GM19193 (cell line): ENCODE data around the gene TERT.

ENCODE experiments used
- POLR2A ChIP-seq: IDR thresholded peaks from 4 replicates; pipeline ENCODE4 v1.6.1; 2011; ENCODE audit not compliant: insufficient read depth, insufficient read length; ENCODE audit errors: extremely low read depth

The TERT gene

DNA sequence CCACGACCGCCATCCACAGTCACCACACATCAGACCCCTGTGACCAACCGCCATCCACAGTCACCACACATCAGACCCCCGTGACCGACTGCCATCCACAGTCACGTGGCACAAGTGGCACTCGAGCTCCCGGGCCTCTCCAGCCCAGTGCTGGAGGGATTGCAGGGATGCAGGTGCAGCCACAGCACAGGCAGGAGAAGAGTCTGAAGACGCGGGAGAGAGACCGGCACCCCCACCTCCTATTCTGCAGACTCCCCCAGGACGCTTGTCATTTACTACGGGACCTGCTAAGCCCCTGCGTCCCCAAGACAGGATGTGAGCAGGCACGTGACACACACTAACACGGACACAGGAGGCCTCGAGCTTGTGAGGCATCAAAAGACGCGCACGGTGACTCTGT, 21.1 kb downstream of the TERT start:
- no peak for TF ChIP-seq POLR2A

DNA sequence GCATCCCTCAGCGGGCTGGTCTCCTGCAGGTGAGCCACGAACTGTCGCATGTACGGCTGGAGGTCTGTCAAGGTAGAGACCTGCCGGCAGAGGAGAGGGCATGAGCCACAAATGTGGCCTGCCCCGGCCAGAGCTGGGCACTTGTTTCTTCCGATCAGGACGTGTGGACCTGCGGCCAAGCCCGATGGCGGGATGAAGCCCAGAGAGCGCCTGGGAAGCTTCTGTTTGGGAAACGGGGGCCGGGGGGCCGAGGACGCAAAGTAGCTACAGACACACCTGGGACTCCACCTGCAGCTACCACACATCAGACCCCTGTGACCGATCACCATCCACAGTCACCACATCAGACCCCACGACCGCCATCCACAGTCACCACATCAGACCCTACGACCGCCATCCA, 22.7 kb downstream of the TERT start:
- no peak for TF ChIP-seq POLR2A

DNA sequence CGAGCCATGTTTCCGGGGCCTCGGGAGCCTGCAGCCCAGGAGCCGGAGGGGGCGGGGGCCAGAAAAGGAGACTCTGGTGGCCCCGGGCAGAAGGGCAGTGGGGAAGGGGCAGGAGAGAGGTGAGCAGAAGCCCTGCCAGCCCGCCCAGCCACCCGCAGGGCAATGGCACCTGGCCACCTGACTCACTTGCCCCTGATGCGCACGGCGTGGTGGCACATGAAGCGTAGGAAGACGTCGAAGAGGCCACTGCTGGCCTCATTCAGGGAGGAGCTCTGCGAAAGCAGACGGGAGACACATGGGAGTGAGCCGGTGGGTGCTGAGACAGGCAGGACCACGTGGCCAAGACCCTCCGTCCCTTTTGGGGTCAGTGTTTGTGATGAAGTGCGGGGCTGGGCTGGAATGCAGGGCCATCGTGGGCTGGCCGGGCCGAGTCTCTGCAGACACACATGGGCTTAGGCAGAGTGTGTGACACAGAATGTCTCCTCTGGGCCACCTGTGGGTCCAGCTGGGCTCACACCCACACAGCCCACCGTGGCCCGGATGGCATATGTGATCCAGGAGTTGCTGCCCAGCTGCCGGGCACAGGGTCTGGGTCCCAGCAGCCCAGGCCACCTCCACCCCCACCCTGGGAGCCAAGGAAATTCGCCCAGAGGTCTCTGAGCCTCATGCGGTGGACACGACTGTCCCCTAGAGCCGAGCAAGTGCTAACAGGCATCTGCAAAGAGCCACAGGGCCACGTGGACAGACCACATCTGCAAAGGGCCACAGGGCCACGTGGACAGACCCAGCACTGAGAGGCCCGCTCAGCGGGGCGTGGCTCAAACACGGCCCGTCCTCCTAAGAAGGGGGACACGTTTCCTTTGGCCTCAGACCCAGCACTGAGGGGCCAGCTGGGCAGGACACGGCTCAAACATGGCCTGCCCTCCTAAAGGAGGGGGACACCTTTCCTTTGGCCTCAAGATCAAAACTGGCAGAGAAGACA, 23.6 kb downstream of the TERT start:
- no peak for TF ChIP-seq POLR2A

DNA sequence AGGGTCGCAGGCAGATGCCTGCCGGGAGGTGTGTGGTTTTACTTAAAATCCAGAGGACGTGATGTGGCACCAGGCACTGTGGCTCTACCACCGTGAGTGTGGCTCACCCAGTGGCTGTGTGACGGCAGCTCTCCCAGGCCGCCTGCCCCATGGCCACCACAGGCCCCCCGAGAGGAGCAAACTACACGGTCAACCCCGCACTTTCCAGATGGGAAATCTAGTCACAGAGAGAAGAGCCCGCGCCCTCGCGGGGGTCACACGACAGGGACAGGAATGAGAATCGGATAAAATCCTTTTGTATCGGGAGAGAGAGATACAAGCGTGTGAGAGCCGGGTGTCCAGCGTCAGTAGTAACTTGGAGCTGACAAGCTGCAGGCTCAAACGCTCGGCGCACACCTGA, 24.4 kb downstream of the TERT start:
- no peak for TF ChIP-seq POLR2A

DNA sequence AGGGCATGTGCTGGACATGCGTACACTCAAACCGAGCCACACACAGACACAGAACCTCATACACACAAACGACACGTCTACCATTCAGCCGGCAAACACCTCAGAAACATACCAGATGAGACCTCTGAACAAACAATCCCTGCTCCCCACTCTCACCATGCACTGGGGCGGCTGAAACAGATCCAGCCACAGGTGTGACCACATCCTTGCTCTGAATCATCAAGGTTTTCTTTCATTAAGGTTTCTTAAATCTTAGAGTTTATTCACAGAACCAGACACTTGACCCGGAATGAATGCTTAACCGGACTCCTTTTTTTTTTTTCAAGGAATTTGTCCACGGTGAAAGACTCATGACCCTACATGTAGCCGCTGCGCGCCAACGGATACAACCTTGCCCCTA, 26.2 kb downstream of the TERT start:
- TF ChIP-seq POLR2A = no peak

DNA sequence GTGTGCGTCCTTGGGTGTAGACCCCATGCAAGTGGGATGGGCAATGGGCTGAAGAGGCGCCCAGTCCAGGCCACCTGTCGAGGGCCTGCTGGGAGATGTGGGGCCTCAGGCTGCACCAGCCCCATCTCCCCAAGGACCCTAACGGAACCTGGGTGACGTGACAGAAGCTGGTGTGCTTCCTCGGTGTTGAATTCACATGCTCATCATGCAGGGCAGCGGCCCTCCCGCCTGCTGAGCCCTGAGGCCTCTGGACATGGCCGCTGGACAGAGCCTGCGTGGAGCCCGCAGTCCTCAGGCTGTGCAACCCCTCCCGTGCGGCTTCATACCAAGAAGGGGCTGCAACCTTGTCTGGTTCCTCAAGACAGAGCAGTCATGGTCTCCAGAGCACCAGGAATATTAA, 26.8 kb downstream of the TERT start:
- TF ChIP-seq POLR2A = no peak

DNA sequence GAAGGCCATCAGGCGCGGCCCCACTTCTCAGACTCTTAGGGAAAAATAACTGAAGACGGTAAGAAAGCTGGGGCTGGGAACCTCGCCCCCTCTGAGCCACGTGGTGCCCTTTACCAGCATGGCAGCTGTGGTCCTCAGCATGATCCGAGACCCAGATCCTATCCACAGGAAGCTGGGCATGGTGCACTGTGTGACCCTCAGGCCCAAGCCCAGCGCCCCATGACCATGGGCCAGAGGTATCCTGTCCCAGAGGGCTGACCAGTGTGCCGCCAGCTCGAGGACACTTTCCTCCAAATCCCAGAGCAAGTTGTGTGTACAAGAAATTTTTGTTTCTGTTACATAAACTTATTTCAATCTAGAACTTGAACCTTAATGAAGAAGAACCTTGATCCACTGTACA, 28.1 kb downstream of the TERT start:
- TF ChIP-seq POLR2A = no peak

DNA sequence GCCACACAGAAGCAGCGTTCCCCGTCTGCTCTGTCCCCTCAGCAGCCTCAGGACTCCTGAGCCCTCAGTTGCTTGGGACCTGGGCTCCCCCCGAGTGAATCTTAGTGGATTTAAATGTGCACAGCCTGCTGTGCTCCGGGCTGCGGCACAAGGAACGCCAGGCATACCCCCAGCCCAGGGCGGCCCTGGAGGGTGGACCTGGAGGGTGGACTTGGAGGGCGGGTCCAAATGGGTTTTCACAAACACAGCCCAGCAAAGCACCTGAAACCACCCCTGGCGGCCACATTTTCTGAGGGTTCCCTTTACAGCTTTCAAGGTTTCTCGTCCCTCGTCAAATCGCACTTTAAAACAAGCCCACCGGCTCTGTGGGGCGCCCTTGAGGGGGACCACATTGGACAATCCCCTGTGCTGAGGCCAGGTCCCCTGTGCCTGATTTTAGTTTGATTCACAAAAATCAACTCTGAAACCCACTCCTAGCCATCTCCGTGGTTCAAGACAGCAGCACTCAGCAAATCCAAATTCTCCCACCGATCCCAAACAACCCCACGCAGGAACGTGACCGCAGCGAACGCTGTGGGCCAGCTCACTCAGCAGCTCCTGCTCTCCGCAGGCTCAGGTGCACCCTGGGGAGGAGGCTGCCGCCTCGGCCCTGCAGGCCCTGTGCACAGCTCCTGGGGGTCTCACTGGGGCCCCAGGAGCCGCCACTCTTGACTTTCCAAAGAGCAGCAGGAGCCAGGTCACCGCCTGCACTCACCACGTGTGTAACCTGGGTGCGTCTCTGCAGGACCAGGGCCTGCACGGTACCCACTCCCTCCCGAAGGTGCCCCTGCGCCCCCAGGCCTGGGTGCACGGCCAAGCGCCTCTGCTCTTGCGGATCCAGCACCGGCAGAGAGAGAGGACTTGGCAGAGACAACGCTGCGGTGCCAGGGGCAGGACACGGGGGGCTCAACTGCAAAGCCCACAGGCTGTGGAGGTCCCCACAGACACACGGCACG, 29.1 kb downstream of the TERT start:
- TF ChIP-seq POLR2A = no peak

DNA sequence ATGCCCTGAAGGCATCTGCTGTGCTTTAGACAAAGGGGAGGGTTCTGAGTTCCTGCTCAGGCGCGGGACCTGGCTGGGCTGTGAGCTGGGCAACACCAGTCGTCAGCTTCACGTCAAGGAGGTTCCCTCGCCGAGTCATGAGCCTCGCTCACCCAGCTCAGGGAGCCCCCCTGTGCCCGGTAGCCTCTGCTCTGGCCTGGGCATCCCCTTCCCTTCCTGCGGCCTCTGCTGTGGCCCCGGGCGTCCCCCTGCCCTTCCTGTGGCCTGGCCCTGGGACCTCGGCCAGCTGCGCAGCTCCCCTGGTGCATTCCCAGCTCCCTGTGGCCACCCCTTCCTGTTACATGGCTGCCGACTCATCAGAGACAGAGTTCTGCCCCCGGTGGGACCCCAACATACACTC, 29.8 kb downstream of the TERT start:
- no peak for TF ChIP-seq POLR2A

DNA sequence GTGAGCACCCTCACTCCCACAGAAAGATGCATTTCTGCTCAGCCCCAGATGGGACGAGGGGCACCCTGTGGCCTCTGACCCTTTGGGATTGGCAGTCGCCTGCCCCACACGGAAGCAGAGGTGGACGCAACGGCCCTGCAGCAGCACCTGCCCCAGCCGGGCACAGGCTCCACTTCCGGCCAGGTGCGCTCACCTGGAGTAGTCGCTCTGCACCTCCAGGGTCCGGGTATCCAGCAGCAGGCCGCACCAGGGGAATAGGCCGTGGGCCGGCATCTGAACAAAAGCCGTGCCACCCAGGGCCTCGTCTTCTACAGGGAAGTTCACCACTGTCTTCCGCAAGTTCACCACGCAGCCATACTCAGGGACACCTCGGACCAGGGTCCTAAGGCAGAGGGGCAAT, 30.7 kb downstream of the TERT start:
- TF ChIP-seq POLR2A = no peak

DNA sequence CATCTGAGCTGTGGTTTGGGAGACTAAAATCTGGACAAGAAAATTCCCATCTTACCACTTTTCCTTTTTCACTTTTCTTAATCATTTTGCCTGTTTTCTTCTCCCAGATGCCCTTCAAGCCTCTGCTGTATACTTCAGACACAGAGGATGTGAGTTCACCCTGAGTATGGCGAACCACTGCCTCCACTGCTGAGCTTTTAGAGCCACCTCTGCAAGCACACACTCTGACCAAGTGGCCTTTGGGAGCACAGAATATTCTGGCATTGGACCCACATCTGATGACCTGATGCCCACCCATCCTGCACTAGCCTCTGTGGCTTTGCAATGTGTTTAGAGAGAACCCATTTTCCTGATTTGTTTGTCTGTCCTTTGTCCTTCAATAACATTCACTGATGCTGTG, 32.5 kb downstream of the TERT start:
- no peak for TF ChIP-seq POLR2A

DNA sequence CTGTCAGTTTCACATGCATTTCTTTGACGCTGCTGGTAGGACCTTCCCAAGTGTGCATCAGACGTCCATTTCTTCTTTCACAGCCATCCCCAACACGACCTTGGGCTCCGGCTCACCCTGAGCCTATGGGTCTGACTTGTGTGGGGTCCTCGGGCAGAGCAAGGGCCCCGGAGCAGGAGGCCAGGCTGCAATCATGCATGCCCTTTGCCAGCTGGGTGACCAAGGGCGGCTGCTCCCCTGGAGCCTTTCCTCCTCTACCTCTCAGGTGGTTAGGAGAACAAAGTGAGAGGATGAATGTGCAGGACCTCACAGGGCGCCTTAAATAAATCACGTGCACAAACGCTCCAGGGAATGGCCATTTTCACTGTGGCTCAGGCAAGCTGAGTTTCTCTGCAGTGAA, 33.2 kb downstream of the TERT start:
- TF ChIP-seq POLR2A = no peak

DNA sequence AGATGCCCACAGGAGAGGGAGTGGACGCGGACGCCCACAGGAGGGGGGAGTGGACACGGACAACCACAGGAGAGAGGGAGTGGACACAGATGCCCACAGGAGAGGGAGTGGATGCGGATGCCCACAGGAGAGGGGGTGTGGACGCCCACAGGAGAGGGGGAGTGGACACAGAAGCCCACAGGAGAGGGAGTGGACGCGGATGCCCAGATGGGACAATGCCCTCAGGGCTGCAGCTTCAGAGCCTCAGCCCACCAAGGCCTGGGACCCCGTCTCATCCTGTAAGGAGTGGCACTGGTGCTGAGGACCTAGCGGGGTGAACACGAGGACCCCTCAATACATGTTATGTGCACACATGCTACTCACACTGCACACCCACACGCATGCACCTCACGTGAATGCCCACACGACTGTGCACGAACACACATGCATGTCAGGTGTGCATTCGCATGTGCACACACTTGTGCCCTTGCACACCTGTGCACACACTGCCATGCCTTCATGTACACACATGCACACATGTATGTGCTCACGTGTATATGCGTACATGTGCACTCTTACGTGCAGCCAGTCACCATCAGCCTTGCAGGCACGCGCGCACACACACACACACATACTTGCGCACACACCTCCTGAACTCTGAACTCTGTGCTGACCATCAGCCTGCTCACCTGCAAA, 34.9 kb downstream of the TERT start:
- no peak for TF ChIP-seq POLR2A

DNA sequence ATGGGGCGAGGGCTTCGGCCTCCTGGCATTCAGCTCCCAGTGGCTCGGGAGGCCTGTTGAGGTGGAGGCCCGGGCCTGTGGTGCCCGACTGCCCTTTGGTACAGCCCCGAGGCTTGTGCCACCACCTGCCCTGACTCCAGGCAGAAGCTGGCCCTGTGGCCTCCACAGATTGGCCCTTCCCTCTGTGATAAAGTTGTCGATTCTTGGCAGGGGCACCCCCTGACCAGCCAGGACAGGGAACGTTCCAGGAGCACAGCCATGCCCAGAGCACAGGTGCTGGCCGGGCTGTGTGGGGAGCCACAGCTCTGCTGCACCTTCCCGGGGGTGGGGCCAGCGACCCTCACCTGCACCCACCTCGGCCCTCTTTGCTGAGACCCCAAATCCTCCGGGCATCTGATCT, 37.0 kb downstream of the TERT start:
- TF ChIP-seq POLR2A = no peak

DNA sequence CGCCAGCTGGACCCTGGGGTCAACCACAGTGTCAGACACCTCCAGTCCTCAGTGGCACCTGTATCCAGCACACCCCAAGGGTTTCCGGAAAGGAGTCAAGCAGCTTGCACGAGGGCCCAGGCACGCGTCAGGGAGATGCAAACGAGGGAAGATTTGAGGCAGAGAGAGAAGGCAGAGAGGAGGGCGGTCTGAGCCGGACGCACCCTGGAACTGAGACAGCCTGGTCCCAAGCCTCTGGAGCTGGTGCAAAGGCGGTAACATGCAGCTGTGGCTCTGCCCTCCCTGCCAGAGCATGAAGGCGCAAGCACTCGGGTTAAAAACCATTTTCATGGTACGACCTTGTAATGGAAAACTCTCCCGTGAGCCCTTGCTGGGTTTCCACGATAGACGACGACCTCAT, 37.5 kb downstream of the TERT start:
- no peak for TF ChIP-seq POLR2A

DNA sequence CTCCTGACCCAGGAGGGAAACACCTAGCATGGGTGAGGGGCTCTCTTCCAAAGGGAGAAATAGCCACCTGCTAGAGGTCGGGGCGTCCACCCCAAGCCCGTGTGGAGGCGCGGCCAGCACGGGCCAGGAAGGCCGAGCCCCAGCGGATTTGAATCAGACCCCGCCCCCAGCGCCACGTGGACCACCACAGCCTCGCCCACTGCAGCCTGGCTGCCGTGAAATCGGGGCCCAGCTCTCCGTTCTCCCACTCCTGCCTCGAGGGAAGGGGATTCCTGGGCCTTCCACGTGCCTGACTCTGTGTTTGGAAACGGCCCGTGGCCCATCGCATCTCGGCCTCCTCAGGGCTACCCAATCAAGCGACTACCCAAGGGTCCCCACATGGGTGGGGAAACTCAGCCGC, 38.1 kb downstream of the TERT start:
- TF ChIP-seq POLR2A = no peak

DNA sequence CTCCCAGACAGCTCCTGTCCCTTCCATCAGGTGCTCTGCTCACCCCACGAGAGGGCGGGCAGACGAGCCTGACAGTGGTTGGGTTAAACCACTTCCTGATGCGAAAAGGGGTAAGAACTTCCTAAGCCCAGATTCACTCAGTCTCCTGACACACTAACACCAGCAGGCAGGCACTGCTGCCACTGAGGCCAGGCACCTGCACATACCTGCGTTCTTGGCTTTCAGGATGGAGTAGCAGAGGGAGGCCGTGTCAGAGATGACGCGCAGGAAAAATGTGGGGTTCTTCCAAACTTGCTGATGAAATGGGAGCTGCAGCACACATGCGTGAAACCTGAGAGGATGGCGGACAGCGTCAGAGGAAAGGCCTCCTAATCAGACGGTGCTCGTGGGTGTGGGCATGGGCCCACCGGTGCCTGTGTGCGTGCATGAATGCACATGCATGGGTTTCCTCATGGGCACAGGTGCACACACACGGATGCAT, 39.7 kb downstream of the TERT start:
- TF ChIP-seq POLR2A = no peak
